GM18909 (cell line): ENCODE data around the gene HPD.
A peak's percentile ranks its signal among the peaks of the same experiment; 100 is the strongest.
"Not testable (repeated sequence)": the region's sequence is repeated elsewhere in the genome, so short reads cannot be mapped to it uniquely, and the experiment has no call there.

Experiments
- ATAC-seq: cut with Tn5 transposase; IDR thresholded peaks from one replicate; pipeline ENCODE4 v1.9.1; 2021; ENCODE audit warnings: mild to moderate bottlenecking; ENCODE audit not compliant: unreplicated experiment, poor library complexity

The HPD gene

DNA sequence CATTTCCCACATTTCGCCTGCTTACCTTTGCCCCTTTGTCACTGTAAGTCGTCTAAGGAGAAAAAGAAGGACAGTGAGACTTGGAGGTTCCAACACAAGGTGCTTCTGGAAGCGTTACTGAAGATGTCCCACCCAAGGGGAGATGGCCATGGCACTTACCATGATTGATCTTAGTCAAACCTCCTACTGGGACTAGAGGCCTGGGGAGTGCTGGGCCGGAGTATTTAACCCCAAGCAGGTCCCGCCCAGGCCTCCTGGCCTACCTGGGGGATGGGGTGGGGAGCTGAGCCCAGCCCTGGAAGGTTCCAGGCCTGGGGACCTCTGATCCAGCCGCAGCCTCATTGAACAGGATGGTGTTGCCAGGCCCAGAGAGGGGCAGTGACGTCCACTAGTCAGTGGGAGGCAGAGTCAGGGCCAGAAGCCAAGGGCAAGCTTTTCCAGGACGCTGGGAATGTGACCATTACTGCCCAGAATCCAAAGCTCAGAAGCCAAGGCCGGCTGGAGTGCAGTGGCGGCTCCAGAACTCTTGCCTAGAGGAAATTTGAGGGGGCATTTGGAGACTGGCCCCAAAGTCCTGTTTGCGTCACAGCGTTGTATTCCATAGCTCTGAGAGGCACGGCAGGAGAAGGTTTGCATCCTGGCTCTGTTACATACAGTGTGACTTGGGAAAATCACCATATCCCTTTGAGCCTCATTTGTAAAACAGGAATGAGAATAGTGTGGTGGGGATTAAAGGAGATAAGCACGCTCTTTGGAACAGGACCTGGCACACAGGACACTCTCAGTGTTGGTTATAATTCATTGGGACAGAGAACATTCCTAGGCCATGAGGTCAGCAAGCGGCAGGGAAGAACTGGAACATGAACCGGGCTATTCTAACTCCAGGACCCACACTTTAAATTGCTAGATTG, at the start of gene HPD:
HPD (minus strand) TSS at position 198 of the 911 bp plus-strand sequence; CDS start at position 162, 36 bp downstream.
- no peak for ATAC-seq

DNA sequence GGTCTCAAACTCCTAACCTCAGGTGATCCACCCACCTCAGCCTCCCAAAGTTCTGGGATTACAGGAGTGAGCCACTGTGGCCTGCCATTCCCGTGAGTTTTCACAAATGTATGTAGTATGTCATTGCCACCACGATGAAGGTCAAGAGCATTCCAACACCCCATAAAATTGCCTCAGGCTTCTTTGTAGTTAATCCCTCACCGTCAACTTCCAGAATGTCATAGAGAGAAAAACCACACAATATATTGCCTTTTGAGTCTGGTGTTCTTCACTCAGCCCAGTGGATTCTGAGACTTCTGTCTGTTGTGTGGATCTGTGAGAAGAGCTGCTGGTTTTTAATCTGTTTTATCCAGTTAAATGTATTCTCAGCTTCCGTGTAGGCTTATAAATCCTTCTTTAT, 47.1 kb upstream of the HPD start:
- no peak for ATAC-seq

DNA sequence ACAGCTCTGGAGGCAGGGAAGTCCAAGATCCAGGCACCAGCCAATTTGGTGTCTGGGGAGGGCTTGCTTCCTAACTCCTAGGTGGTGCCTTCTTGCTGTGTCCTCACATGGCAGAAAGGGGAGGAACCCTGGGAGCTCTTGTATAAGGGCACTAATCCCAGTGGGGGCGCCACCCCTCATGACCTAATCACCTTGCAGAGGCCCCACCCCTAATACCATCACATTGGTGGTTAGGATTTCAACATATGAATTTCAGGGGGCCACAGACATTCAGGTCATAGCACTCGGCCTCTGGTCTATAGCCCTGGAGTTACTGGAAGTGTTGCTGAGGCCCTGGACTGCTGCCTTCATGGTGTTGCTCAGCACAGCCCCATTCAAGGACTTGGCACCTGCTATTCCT, 44.5 kb upstream of the HPD start:
- ATAC-seq = no peak

DNA sequence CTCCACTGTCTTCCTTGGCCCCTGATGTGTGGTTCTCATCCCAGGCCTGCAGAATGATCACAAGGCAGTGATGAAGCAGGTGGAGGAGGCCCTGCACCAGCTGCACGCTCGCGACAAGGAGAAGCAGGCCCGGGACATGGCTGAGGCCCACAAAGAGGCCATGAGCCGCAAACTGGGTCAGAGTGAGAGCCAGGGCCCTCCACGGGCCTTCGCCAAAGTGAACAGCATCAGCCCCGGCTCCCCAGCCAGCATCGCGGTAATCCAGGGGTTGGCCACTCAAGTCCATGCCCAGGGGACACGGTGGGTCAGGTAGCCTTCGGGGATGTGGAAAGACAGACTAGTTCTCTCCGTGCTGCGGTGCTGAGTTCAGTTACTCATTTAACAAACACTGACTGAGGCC, 40.9 kb upstream of the HPD start:
- no peak for ATAC-seq

DNA sequence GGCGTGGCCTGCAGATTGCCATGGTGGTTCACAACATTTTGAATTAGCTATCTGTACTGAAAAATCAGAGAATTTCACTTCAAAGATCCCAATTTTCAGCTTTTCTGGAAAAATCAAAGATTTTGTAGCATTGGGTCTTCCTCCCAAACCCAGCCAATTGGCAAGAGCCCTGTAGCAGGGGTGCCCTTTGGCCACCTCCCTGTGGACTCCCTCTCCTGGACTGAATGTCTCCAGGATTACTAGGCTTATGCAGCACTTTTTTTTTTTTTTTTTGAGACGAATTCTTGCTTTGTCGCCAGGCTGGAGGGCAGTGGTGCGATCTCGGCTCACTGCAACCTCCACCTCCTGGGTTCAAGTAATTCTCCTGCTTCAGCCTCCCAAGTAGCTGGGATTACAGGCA, 39.6 kb upstream of the HPD start:
- no peak for ATAC-seq

DNA sequence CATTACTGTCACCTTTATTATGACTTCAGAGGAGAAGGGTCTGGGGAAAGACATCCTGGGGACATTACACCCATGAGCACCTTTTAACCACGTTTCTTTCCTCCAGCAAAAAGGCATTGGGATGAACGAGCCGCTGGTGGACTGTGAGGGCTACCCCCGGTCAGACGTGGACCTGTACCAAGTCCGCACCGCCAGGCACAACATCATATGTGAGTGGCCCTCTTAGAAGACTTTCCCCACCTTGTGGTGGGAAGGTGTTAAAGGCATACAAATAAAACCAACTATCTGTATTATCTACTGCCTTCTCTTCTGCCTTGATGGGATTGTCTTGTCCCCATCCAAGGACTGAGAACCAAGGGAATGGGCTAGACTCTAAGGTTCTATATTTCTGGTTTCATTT, 36.0 kb upstream of the HPD start:
- no peak for ATAC-seq

DNA sequence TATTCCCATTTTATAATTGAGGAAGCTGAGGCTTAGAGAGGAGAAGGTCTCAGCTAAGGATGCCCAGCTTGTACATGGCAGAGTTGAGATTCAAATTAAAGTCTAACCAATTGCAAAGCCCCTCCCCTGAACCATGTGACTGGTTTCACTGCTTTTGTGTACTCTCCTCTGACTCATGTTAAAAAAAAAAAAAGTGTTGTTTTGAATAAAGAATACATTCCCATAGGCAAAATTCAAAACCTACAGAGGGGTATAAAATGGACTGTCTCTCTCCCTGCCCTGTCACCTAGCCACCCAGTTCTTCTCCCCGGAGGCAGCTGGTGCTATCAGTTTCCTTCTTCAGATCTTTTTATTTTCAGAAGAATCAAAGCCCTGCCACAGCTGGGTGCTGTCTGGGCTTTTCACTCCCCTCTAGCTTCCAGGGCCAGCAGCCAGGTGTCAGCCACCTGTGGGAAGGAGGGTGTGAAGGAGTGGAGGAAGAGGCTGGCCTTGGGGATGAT, 35.4 kb upstream of the HPD start:
- no peak for ATAC-seq

DNA sequence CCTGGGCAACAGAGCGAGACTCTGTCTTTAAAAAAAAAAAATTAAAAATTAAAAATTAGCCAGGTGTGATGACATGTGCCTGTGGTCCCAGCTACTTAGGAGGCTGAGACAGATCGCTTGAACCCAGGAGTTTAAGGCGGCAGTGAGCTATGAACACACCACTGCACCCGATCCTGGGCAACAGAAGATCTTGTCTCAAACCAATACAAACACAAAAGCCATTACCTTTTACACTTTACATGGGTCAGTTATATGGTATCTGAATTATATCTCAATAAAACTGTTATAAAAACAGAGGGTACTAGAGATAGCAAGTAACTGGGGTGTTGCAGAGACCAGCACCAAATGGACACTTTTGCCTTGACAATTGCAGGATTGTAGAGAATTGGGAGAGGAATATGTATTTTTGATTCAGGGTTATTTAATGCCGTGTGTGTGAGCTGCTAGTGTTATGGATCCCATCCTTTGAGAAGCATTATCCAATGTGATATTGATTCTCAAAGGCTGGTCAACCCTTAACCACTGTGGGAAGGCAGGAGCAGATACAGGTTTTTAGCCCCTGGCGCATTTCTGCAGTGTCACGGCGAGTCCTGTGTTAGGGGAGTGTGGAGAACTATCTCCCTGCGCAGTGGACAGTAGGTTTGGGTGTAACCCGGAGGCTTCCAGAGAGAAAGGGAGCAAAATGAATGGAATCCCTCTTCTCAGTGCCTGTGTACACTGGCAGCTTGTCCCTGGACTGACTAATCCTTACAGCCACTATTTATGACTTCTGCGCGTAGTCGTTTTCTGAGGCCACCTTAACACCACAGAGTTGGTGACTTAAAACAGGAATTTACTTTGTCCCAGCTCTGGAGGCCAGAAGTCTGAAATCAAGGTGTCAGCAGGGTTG, 34.3 kb upstream of the HPD start:
- ATAC-seq = no peak

DNA sequence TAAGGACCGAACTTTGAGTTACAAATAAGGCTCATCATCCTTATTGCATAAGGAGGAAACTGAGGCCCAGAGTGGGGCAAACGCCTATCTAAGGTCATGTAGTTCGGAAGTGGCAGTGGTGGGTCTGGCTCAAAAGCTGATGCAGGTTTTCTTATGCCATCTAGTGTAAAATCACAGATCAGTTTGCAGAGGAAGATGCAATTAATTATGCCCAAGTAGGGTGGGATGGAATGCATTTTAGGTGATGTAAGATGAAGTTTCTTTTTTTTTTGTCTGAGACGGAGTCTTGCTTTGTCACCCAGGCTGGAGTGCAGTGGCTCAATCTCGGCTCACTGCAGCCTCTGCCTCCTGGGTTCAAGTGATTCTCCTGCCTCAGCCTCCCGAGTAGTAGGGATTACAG, 31.0 kb upstream of the HPD start:
- not testable (repeated sequence) for ATAC-seq

DNA sequence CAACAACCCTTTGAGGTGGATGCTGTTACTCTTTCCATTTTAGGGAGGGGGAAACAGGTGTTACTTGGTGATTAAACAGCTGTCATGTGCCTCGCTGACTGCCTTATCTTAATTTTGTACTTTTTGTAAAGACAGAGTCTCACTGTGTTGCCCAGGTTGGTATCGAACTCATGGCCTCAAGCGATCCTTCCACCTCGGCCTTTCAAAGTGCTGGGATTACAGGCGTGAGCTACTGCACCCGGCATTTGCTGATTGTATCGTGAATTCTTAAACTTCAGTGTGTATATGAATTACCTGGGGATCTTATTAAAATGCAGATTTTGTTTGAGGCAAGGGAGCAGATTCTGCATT, 30.6 kb upstream of the HPD start:
- no peak for ATAC-seq

DNA sequence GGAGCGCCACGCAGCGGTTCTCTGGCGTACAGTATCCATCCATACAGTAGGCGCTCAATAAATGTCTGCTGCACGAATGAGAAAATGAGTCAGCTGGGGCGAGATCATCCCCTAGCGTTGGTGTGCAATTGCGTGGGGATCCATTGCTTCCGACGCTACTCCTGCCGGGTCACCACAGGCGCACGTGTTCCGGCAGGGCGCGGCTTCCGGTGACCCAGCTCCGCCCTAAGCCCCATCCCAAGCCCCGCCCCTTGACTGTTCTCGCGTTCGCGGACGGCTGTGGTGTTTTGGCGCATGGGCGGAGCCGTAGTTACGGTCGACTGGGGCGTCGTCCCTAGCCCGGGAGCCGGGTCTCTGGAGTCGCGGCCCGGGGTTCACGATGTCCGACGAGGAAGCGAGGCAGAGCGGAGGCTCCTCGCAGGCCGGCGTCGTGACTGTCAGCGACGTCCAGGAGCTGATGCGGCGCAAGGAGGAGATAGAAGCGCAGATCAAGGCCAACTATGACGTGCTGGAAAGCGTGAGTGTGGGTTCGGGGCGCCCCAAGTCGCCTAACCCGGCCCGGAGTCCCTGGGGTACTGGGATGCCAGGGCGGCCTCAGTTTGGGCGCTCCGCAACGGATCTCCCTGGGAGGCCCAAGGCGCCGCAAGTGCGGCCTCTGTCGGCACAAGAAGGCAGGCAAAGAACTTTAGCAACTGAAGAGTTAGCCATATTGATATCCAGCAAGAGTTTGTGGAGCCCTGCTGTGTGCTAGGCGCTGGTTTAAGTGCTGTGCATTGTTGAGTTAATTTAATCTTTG, 30.0 kb upstream of the HPD start, which contains the start of gene PSMD9:
PSMD9 (plus strand) TSS at position 313 of the 796 bp plus-strand sequence; CDS start at position 380, 67 bp downstream.
- peak; percentile 88 for ATAC-seq

DNA sequence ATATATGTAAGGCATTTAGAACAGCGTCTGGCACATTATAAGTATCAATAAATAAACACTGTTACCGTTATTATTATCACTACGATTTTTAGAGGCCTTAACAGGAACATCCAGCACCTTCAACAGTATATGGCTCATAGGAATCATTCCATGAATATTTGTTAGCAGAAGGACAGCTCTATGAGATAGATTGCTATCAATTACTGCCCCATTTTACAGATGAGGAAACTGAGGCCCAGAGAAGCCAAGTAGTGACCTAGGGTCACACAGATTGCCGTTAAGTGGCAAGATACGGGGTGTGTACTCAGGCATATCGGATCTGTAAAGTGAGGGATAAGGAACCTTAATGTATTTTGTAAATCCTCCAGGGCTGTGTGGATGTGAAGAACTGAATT, 29.4 kb upstream of the HPD start:
- no peak for ATAC-seq

DNA sequence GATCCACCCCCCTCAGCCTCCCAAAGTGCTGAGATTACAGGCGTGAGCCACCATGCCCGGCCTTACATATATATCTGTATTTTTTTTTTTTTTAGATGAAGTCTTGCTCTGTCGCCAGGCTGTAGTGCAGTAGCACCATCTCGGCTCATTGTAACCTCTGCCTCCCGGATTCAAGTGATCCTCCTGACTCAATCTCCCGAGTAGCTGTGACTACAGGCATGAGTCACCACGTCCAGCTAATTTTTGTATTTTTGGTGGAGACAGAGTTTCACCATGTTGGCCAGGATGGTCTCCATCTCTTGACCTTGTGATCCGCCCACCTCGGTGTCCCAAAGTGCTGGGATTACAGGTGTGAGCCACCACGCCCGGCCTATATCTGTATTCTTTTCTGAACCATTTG, 26.5 kb upstream of the HPD start:
- ATAC-seq = not testable (repeated sequence)

DNA sequence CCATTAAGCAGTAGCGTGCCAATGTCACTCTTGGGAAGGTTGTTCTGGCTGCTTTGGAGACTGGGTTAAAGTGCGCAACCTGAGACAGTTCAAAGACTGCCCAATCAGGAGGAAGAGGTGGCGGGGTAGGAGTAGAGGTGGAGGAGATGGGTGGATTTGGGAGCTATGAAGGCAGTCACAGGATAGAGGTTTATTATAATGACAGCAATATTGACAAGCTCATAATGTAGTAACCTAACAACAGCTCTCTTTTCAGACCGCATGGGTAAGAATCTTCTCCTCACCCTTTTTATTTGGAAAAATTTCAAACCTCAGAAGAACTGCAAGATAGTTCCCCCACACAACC, 24.6 kb upstream of the HPD start:
- ATAC-seq = no peak

DNA sequence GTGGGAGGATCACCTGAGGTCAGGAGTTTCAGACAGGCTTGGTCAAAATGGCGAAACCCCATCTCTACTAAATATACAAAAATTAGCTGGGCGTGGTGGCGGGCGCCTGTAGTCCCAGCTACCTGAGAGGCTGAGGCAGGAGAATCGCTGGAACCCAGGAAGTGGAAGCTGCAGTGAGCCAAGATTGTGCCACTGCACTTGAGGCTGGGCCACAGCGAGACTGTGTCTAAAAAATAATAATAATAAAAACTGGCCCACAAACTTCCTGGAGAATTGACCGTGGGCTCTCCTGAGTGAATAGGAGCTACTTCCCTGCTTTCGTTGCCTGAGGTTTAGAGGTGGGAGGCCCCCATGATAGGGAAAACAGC, 17.4 kb upstream of the HPD start:
- not testable (repeated sequence) for ATAC-seq

DNA sequence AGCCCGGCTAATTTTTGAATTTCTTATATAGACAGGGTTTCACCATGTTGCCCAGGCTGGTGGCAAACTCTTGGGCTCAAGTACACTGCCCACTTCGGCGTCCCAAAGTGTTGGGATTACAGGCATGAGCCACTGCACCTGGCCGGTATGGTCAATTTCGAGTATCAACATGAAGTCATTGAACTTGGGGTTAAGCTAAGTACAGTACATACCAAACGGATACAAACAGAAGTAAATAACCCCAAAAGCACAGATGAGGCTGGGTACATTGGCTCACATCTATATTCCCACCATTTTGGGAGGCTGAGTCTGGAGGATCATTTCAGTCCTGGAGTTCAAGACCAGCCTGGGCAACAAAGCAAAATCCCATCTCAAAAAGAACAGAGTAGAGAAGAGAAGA, 16.9 kb upstream of the HPD start:
- ATAC-seq = no peak

DNA sequence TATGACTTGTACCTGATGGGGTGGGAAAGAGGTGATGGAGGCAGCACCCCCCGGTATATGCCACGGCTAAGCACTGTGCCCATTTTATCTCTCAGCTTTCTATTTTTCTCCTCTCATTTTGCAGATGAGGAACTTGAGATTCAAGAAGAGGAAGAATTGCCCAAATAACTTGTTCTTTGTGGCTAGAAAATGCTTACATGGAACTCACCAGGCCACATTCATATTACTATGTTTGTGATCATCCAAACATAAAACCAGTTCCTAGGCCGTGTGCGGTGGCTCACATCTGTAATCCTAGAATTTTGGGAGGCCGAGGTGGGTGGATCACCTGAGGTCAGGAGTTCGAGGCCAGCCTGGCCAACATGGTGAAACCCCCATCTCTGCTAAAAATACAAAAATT, 15.4 kb upstream of the HPD start:
- no peak for ATAC-seq

DNA sequence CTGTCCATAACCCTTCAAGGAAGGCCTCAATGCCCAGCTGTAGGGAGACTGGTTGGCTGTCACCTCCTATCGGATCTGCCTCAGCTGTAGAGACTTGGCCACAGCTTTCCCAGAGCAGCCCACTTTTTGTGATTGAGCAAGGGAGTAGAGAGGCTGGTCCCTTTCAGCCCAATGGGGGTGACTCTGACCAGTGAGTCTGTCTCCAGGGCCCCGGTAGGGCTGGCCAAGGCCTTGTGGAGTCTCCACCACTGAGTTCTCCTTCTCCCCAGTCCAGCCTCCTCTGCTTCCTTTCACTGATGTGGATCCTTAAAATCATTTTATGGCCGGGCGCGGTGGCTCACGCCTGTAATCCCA, 14.5 kb upstream of the HPD start:
- ATAC-seq = no peak

DNA sequence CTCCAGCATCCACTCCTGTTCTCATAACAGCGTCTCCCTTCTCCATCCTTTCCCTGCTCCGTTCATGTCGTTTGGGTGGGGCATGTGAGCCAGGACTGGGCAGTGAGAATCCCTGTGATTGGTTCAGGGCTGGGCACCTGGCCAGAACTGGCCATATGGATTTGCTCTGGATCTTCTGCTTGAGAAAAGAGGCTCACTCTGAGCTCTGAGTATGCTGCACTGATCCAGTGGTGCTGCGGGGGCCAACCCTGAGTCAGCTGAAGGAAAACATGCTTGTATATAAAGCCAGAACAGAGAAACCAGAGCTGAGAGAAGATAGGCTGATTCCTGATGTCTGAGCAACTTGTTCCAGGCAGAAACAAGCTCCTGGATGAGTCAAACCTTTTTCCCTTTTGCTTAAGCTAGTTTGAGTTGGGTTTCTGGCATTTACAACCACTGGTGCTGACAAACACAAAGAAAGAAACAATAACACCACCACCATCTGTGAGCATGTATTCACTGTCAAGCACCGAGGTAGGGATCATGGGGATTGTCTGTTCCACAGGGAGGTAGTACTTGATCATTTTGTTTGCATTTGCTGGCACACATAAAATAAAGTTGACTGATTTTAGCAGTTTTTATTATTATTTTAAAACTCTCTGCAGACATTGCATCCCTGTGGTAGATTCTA, 14.0 kb upstream of the HPD start:
- no peak for ATAC-seq

DNA sequence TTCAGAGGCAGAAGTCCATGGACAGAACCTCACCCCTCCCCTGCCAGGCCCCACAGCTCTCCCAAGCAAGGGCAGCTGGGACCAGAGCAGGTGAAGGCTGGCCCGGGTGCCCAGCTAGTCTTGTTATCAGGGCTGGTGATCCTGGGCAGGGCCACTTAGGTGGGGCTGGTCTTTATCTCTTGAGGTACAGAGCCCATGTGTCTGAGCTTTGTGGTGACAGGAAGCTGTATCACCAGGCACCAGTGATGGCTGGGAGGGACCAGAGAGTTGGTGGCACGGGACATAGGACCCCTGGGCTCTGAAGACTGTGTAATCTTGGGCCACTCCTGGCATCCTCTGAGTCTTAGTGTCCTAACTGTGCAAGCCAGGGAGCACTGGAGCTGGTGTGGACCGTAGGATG, 12.8 kb upstream of the HPD start:
- no peak for ATAC-seq
